Measurements from ENCODE around the gene ACOX2.

- no peak for TF ChIP-seq CTCF (IDR thresholded peaks at IDR 0.05)
- no peak for TF ChIP-seq POLR2A (IDR thresholded peaks at IDR 0.05)
- peak in 1 of 2 donors; percentile 53 for TF ChIP-seq EP300 (IDR thresholded peaks at IDR 0.05)
These were observed 43.9 kb upstream of the ACOX2 start for GRCh38 chr3:58580826-58581327.
